Mesenchymal stem cell (in vitro differentiated cells and primary cell): ENCODE measurements around the gene IP6K3.

Experiments
- DNase-seq: peaks from one replicate; pipeline ENCODE4 v3.0.0-alpha.2; 2013
- H2AFZ ChIP-seq: one replicate; pipeline ENCODE4 v1.6.1; 2013; ENCODE audit warnings: low read depth, mild to moderate bottlenecking, control low read depth, inconsistent platforms, low read length, moderate library complexity
- H2AK5ac ChIP-seq: 2 replicates; pipeline ENCODE4 v1.6.1; 2013; ENCODE audit warnings: low read length, moderate library complexity, mild to moderate bottlenecking, inconsistent platforms; ENCODE audit not compliant: severe bottlenecking
- H2BK120ac ChIP-seq: one replicate; pipeline ENCODE4 v1.6.1; 2013; ENCODE audit warnings: low read depth, mild to moderate bottlenecking, inconsistent platforms, low read length, moderate library complexity
- H2BK12ac ChIP-seq, 2 experiments: one replicate each; pipeline ENCODE4 v1.6.1; 2013; ENCODE audit warnings: inconsistent platforms in 2 of 2, low read length in 2 of 2, mild to moderate bottlenecking in 2 of 2, moderate library complexity in 2 of 2, control low read depth in 1 of 2
- H2BK15ac ChIP-seq: one replicate; pipeline ENCODE4 v1.6.1; 2013; ENCODE audit warnings: mild to moderate bottlenecking, low read depth, inconsistent platforms; ENCODE audit not compliant: poor library complexity, severe bottlenecking
- H2BK5ac ChIP-seq: 2 replicates; pipeline ENCODE4 v1.6.1; 2013; ENCODE audit warnings: low read depth, mild to moderate bottlenecking, low read length, control low read depth, inconsistent platforms; ENCODE audit not compliant: poor library complexity, severe bottlenecking
- H3K14ac ChIP-seq, 2 experiments: one replicate each; pipeline ENCODE4 v1.6.1; 2013; ENCODE audit warnings: inconsistent platforms in 2 of 2, low read length in 2 of 2, control low read depth in 1 of 2, mild to moderate bottlenecking in 1 of 2, moderate library complexity in 1 of 2
- H3K18ac ChIP-seq, 2 experiments: one replicate each; pipeline ENCODE4 v1.6.1; 2013; ENCODE audit warnings: inconsistent platforms in 2 of 2, low read length in 2 of 2, control low read depth in 1 of 2, low read depth in 1 of 2, mild to moderate bottlenecking in 1 of 2
- H3K23ac ChIP-seq, 2 experiments: one replicate each; pipeline ENCODE4 v1.6.1; 2013; ENCODE audit warnings: inconsistent platforms in 2 of 2, low read length in 2 of 2, mild to moderate bottlenecking in 2 of 2, moderate library complexity in 2 of 2, control low read depth in 1 of 2
- H3K27ac ChIP-seq: 2 replicates; pipeline ENCODE4 v1.5.1; 2013; ENCODE audit warnings: mild to moderate bottlenecking, moderate library complexity, low read length, control low read depth, inconsistent platforms; ENCODE audit not compliant: poor library complexity, severe bottlenecking
- H3K27me3 ChIP-seq, 2 experiments: 2 replicates each; pipeline versions ENCODE4 v1.6.1 to v1.7.0; 2013; ENCODE audit warnings: low read length in 2 of 2, mild to moderate bottlenecking in 2 of 2, moderate library complexity in 2 of 2, control low read depth in 1 of 2, inconsistent platforms in 1 of 2; ENCODE audit not compliant: control insufficient read depth in 1 of 2, insufficient read depth in 1 of 2
- H3K36me3 ChIP-seq, 2 experiments: 2 replicates each; pipeline versions ENCODE4 v1.6.1 to v1.7.0; 2013; ENCODE audit warnings: low read length in 2 of 2, control low read depth in 1 of 2, inconsistent platforms in 1 of 2, low read depth in 1 of 2, mild to moderate bottlenecking in 1 of 2; ENCODE audit not compliant: insufficient read depth in 2 of 2, control insufficient read depth in 1 of 2
- H3K4ac ChIP-seq, 2 experiments: one replicate each; pipeline ENCODE4 v1.6.1; 2013; ENCODE audit warnings: inconsistent platforms in 2 of 2, low read length in 2 of 2, mild to moderate bottlenecking in 2 of 2, moderate library complexity in 2 of 2, control low read depth in 1 of 2, low read depth in 1 of 2
- H3K4me1 ChIP-seq: 2 replicates; pipeline ENCODE4 v1.6.1; 2013; ENCODE audit warnings: low read depth, low read length, control low read depth; ENCODE audit not compliant: control insufficient read depth, insufficient read depth
- H3K4me2 ChIP-seq: 2 replicates; pipeline ENCODE4 v1.6.1; 2013; ENCODE audit warnings: low read length, mild to moderate bottlenecking, inconsistent platforms; ENCODE audit not compliant: poor library complexity, severe bottlenecking
- H3K4me3 ChIP-seq, 2 experiments: 2 replicates each; pipeline versions ENCODE4 v1.5.1 to v1.7.0; 2013; ENCODE audit warnings: low read length in 2 of 2, mild to moderate bottlenecking in 2 of 2, control low read depth in 1 of 2, low read depth in 1 of 2; ENCODE audit not compliant: insufficient read depth in 1 of 2
- H3K79me1 ChIP-seq: replicated peaks from 2 replicates; pipeline ENCODE4 v1.6.1; 2013; ENCODE audit warnings: mild to moderate bottlenecking, control low read depth, low read length, inconsistent platforms; ENCODE audit not compliant: poor library complexity, severe bottlenecking
- H3K9ac ChIP-seq: 2 replicates; pipeline ENCODE4 v1.7.0; 2013; ENCODE audit warnings: mild to moderate bottlenecking, low read length, moderate library complexity
- H3K9me3 ChIP-seq: 2 replicates; pipeline ENCODE4 v1.7.0; 2013; ENCODE audit warnings: mild to moderate bottlenecking, low read length; ENCODE audit not compliant: control insufficient read depth
- H4K8ac ChIP-seq: one replicate; pipeline ENCODE4 v1.6.1; 2013; ENCODE audit warnings: inconsistent platforms, mild to moderate bottlenecking, low read length, moderate library complexity
- H4K91ac ChIP-seq: one replicate; pipeline ENCODE4 v1.6.1; 2013; ENCODE audit warnings: mild to moderate bottlenecking, low read length, inconsistent platforms
- WGBS: methylation state at CpG from one replicate; pipeline ENCODE4 v1.1.7; 2013; ENCODE audit warnings: mixed read lengths; 5-methylcytosine and 5-hydroxymethylcytosine counted together

Gene IP6K3

GRCh38 chr6:33758815-33759216 is 12.1 kb upstream of the IP6K3 start:
- Histone ChIP-seq H3K36me3 (no peaks in the 10 kb centered on the region), H3K4me3 (no peak overlapping the region), H3K18ac (no peak overlapping the region), H3K9ac (no peak overlapping the region), H3K4ac (no peak overlapping the region), H4K91ac (no peak overlapping the region), H3K9me3 (no peaks in the 10 kb centered on the region), H3K4me2 (no peak overlapping the region), H2BK5ac (no peak overlapping the region), H3K27me3 (peaks cover 0 to 38% of the 10 kb centered on the region in 2 experiments), H2AFZ (no peak overlapping the region), H3K23ac (no peak overlapping the region), H2BK120ac (no peak overlapping the region), H2AK5ac (no peak overlapping the region), H4K8ac (no peak overlapping the region), H3K27ac (no peak overlapping the region), H2BK12ac (no peak overlapping the region), H3K4me1 (peaks cover 35% of the 10 kb centered on the region), H2BK15ac (no peak overlapping the region), H3K79me1 (no peaks in the 10 kb centered on the region), H3K14ac (no peak overlapping the region)
- peak; percentile 40 for DNase-seq
- 51% methylated on average over 6 of the region's 7 CpGs for WGBS

- Histone ChIP-seq H3K4me1 (peaks cover 35% of the 10 kb centered on the region), H2BK5ac (no peak overlapping the region), H2BK12ac (peak overlapping the region in 1 of 2 experiments; percentile 59), H3K4me2 (no peak overlapping the region), H2BK15ac (no peak overlapping the region), H3K36me3 (no peaks in the 10 kb centered on the region), H3K18ac (no peak overlapping the region), H4K91ac (no peak overlapping the region), H3K4me3 (no peak overlapping the region), H3K27ac (no peak overlapping the region), H3K4ac (no peak overlapping the region), H3K14ac (no peak overlapping the region), H3K9me3 (no peaks in the 10 kb centered on the region), H3K27me3 (peaks cover 0 to 40% of the 10 kb centered on the region in 2 experiments), H2AFZ (no peak overlapping the region), H3K9ac (no peak overlapping the region), H2BK120ac (no peak overlapping the region), H3K23ac (no peak overlapping the region), H4K8ac (no peak overlapping the region), H3K79me1 (no peaks in the 10 kb centered on the region), H2AK5ac (peak overlapping the region; percentile 38)
- DNase-seq: no peak
- WGBS: 88% methylated on average over 10 of the region's 10 CpGs
These were observed 11.2 kb upstream of the IP6K3 start for GRCh38 chr6:33757906-33758305.

- H3K4me1 ChIP-seq: peaks cover 38% of the 10 kb centered on the region
- DNase-seq: peak; percentile 35
- H3K23ac ChIP-seq: no peak overlapping the region
- H4K91ac ChIP-seq: peak overlapping the region; percentile 75
- no peak overlapping the region for H2BK120ac ChIP-seq
- peak overlapping the region in 1 of 2 experiments; percentile 23 for H2BK12ac ChIP-seq
- H2AFZ ChIP-seq: no peak overlapping the region
- peaks cover 0 to 45% of the 10 kb centered on the region in 2 experiments for H3K27me3 ChIP-seq
- no peaks in the 10 kb centered on the region for H3K36me3 ChIP-seq
- no peak overlapping the region for H3K27ac ChIP-seq
- peak overlapping the region in 1 of 2 experiments; percentile 9 for H3K18ac ChIP-seq
- peak overlapping the region in 1 of 2 experiments; percentile 82 for H3K14ac ChIP-seq
- no peaks in the 10 kb centered on the region for H3K79me1 ChIP-seq
- no peak overlapping the region for H4K8ac ChIP-seq
- no peak overlapping the region for H3K4me2 ChIP-seq
- no peak overlapping the region for H2BK15ac ChIP-seq
- peak overlapping the region in 1 of 2 experiments; percentile 85 for H3K4ac ChIP-seq
- no peak overlapping the region for H3K4me3 ChIP-seq
- H2AK5ac ChIP-seq: peak overlapping the region; percentile 10
- H2BK5ac ChIP-seq: no peak overlapping the region
- no peaks in the 10 kb centered on the region for H3K9me3 ChIP-seq
- H3K9ac ChIP-seq: no peak overlapping the region
- WGBS: 45% methylated on average over 3 of the region's 3 CpGs
These were observed 10.4 kb upstream of the IP6K3 start for GRCh38 chr6:33757113-33757512.

- Histone ChIP-seq H4K91ac (peak overlapping the region; percentile 75), H2BK12ac (no peak overlapping the region), H3K36me3 (no peaks in the 10 kb centered on the region), H2BK120ac (no peak overlapping the region), H3K4me1 (peaks cover 37% of the 10 kb centered on the region), H3K27ac (no peak overlapping the region), H3K79me1 (no peaks in the 10 kb centered on the region), H2AK5ac (no peak overlapping the region), H3K23ac (no peak overlapping the region), H3K9ac (no peak overlapping the region), H3K9me3 (no peaks in the 10 kb centered on the region), H3K4ac (peak overlapping the region in 1 of 2 experiments; percentile 85), H3K4me2 (no peak overlapping the region), H3K14ac (no peak overlapping the region), H3K18ac (peak overlapping the region in 1 of 2 experiments; percentile 9), H2BK5ac (no peak overlapping the region), H3K27me3 (peaks cover 0 to 45% of the 10 kb centered on the region in 2 experiments), H2BK15ac (no peak overlapping the region), H4K8ac (no peak overlapping the region), H2AFZ (no peak overlapping the region), H3K4me3 (no peak overlapping the region)
- no peak for DNase-seq
- 80% methylated on average over 12 of the region's 12 CpGs for WGBS
These were observed 9.7 kb upstream of the IP6K3 start for GRCh38 chr6:33756211-33756954.
